HL-60/S4 (cell line): ENCODE data around the gene SYT13.

ENCODE experiments used
- in situ Hi-C: fragments of 300-500 bp; cut with MboI; formaldehyde crosslinking; loops from 2 replicates; pipeline ENCODE4 v1.14.3; 2022; ENCODE audit warnings: low sequenced_read_pairs

Gene SYT13

DNA sequence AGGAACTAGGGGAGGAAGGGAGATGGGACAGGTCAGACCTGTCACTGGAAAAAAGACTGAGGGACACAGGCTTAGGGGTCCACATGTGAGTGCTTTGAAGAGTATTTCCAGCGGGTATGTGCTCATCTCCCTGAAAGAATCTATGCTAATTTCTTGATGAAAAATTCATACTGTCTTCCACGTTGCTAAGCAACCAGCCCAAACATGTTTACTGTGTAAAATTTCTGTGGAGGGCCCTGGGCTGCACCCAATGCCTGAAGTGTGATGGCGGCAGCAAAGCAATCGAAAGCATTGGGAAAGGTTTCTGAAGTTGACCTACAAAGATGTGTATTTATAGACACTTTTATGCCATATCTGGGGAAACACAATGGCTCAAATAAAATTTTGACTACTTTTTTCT, 7.4 kb downstream of the SYT13 start:
- in situ Hi-C loops: no loop called here

GRCh38 chr11:45275828-45276227, 10.3 kb downstream of the SYT13 start:
- in situ Hi-C loops: no loop called here

DNA sequence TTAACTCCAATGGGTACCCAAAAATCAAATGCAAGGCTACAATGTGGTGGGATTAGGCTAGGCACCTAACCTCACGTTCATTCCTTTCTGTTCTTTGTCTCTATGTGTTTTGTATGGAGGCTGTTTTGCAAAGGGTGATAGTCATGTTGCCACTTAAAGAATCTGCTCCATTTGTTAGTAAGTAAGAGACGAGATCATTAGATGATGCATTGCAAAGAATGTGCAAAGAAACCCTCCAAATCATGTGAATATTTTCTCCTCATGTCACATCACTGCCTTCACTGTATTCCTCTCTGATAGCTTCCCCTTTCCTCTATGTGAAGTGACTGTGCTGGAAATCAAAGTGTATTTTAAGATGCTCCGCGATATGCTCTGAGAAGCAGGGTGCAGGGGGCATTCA, 11.9 kb downstream of the SYT13 start:
- in situ Hi-C loops: no loop called here

- in situ Hi-C loops: no loop called here
Observed at GRCh38 chr11:45273509-45273908, 12.6 kb downstream of the SYT13 start.

- in situ Hi-C loops: no loop called here
Observed at GRCh38 chr11:45272701-45273100, 13.4 kb downstream of the SYT13 start.

- in situ Hi-C loops: no loop called here
Observed at GRCh38 chr11:45270946-45271716, 15.0 kb downstream of the SYT13 start.

- in situ Hi-C loops: no loop called here
Observed at GRCh38 chr11:45269678-45270077, 16.5 kb downstream of the SYT13 start.

- in situ Hi-C loops: no loop called here
Observed at GRCh38 chr11:45267652-45268299, 18.4 kb downstream of the SYT13 start.

- in situ Hi-C loops: no loop called here
Observed at GRCh38 chr11:45267052-45267451, 19.1 kb downstream of the SYT13 start.

- in situ Hi-C loops: no loop called here
Observed at GRCh38 chr11:45266676-45267020, 19.5 kb downstream of the SYT13 start.

- in situ Hi-C loops: no loop called here
Observed at GRCh38 chr11:45265969-45266675, 20.0 kb downstream of the SYT13 start.

DNA sequence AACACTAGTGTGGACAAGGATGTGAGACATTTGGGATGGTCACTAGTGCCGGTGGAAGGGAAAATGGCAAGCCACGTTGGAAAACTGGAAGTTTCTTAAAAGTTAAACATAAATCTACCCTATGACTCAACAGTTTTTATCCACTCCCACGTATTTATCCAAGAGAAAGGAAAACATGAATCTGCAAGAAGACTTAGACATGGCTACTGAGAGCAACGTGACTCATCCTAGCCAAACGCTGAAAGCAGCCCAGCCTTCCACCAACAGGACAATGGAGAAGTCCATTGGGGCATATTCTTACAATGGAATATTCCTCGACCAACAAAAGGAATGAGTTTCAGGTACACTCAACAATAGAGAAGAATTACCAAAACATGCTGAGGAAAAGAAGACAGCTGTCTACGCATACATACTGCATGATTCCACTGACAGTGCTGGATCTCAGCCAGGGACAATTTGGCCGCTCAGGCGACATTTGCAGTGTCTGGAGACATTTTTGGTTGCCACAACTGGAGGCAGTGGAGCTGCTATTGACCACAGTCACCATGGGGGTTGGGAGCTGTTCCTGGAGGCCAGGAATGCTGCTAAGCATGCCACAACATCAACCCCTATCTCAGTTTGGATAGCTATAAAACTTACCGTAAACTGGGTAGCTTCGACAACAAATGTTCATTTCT, 21.2 kb downstream of the SYT13 start:
- in situ Hi-C loops: no loop called here

DNA sequence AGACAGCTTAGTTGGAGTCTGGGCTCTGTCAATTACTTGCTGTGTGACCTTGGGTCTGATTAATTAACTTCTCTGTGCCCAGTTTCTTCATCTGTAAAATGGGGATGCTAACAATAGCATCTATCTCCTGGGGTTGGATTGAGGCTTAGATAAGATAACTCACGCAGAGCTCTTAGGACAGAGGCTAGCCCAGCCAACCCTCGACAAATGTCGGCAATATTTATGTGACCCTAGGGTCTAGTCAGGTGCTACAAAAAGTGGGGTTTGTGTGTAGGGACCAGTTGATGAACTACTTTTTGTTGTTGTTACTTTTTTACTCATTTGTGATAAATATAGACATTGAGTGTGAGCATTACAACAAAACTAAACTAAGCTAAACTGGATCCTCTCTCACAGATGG, 22.4 kb downstream of the SYT13 start:
- in situ Hi-C loops: no loop called here

DNA sequence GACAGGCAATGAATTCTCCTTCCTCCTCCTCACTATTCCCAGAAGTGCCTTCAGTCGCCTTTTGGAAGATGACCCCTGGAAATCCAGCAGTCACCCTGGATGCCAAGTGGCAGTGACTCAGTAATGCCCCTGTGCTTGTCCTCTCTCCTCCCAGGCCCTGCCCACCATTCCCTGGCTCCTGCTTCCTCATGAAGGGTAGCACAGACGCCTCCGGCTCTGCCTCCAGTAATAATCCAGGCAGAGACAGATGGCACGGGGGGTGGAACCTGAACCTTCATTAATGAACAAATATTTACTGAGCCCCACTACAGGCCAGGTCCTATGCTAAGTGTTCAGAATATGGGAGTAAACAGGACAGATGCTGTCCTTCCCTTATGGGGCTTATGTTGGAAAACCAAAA, 23.2 kb downstream of the SYT13 start:
- in situ Hi-C loops: no loop called here

DNA sequence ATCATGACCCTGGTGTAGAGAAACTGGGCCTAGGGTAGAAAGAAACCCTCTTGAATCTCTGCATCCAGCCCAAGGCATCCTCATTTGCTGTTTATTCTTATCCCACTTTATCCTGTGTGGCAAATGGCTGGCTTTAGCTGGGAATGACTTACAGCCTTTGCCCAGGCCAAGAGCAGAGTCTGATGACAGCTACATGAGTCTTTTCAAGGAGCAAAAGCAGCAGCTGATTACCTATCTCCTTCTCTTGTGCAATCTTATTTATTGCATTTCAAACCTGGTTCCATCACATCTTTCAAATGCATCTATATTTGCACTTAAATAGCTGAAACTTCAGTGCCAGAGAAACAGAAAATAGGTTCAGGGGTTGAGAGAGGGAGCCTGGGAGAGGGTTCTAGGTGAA, 26.1 kb downstream of the SYT13 start:
- in situ Hi-C loops: no loop called here

DNA sequence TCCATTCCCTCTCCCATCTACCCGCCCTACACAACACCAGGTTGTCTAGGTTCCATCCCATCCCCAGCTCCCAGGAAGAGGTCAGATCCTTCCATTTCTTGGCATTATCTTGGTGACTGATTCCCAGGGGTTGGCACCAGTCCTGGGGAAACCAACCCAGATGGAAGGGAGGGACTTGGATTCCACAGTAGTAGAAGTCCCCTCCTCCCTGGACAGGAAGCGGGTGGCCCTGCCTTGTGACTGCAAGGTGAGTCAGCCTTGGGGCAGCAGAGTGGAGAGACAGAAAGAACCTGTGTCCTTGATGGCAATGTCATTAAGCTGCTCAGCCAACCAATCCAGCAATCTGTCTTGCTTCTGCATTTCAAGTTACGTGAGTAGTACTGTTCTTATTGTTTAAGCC, 26.5 kb downstream of the SYT13 start:
- in situ Hi-C loops: no loop called here

- in situ Hi-C loops: no loop called here
Observed at GRCh38 chr11:45258982-45259530, 27.1 kb downstream of the SYT13 start.

- in situ Hi-C loops: no loop called here
Observed at GRCh38 chr11:45254070-45254469, 32.1 kb downstream of the SYT13 start.

DNA sequence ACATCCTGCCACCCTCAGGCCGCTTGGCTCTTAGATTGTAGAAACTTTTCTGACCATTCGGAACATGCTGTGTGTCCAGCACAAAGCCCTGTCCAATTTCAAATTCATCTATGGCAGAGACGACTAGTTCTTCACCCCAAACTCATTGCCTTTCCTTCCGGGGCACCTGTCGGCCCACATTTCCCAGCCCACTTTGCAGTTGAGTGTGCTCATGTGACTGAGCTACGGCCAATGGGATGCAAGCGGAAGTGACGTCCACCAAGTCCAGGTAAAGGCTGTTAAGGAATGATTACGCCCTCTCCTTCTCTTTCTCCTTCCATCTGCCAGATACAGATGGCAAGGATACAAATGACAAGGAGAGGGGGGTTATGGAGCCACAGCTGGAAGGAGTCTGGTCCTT, 32.5 kb downstream of the SYT13 start:
- in situ Hi-C loops: no loop called here

GRCh38 chr11:45252877-45253276, 33.3 kb downstream of the SYT13 start:
- in situ Hi-C loops: no loop called here

- in situ Hi-C loops: no loop called here
Observed at GRCh38 chr11:45252134-45252856, 33.8 kb downstream of the SYT13 start.
